Measurements from ENCODE around the gene DNAAF8. TPM values are rescaled to one million over a fixed set of nuclear protein-coding genes. Genes with fewer than 3 reads are reported as not detected.

Gene DNAAF8
- total and polyA plus RNA-seq, 4 donors, result 0.24 to 0.49 TPM; not detected in 2

- no peak for DNase-seq
- 90 to 92% methylated on average over 22 to 23 of the region's 23 CpGs for WGBS, 2 donors
- no peak for ATAC-seq (ENCODE audit: low FRiP score)
- Histone ChIP-seq H3K27ac (ENCODE audit: low read depth in 1 of 2, low read length in 2 of 2) (no peak overlapping the region), H3K36me3 (ENCODE audit: control insufficient read depth in 1 of 2, insufficient read depth in 2 of 2, low read length in 1 of 2) (no peaks in the 10 kb centered on the region), H3K4me3 (ENCODE audit: low read length in 2 of 2) (no peak overlapping the region), H3K27me3 (ENCODE audit: control insufficient read depth in 1 of 2, insufficient read depth in 2 of 2, low read length in 1 of 2) (no peaks in the 10 kb centered on the region), H3K9me3 (ENCODE audit: control insufficient read depth, low read length) (no peaks in the 10 kb centered on the region), H3K4me1 (ENCODE audit: control insufficient read depth in 1 of 2, insufficient read depth in 2 of 2, low read length in 2 of 2) (no peaks in the 10 kb centered on the region)
- intact Hi-C loops (cut with DNase I), result no loop called here
Measured at GRCh38 chr16:4785758-4786433, 51.6 kb downstream of the DNAAF8 start.

DNA sequence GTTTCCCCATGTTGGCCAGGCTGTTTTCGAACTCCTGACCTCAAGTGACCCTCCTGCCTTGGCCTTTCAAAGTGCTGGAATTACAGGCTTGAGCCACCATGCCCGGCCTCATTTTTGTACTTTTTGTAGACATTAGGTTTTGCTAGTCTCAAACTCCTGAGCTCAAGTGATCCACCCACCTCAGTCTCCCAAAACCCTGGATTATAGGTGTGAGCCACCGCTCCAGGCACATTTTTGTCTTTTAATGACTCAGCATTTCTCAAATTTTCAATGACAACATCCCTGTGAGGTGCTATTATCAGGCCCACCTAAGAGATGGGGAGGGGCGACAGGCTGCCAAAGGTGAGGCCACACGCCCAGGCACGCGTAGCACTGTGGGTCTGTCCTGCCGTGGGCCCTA lies 52.7 kb downstream of the DNAAF8 start:
- no peak overlapping the region for H3K4me3 ChIP-seq (ENCODE audit: low read length in 2 of 2)
- no peak for ATAC-seq (ENCODE audit: low FRiP score)
- no peaks in the 10 kb centered on the region for H3K27me3 ChIP-seq (ENCODE audit: control insufficient read depth in 1 of 2, insufficient read depth in 2 of 2, low read length in 1 of 2)
- no peaks in the 10 kb centered on the region for H3K4me1 ChIP-seq (ENCODE audit: control insufficient read depth in 1 of 2, insufficient read depth in 2 of 2, low read length in 2 of 2)
- WGBS, 2 donors, result 95 to 96% methylated on average over 8 of the region's 8 CpGs
- intact Hi-C loops (cut with DNase I), result no loop called here
- H3K9me3 ChIP-seq (ENCODE audit: control insufficient read depth, low read length), result peaks cover 1% of the 10 kb centered on the region
- no peak for DNase-seq
- no peak overlapping the region for H3K27ac ChIP-seq (ENCODE audit: low read depth in 1 of 2, low read length in 2 of 2)
- H3K36me3 ChIP-seq (ENCODE audit: control insufficient read depth in 1 of 2, insufficient read depth in 2 of 2, low read length in 1 of 2), result no peaks in the 10 kb centered on the region

- Histone ChIP-seq H3K4me1 (ENCODE audit: control insufficient read depth in 1 of 2, insufficient read depth in 2 of 2, low read length in 2 of 2) (no peaks in the 10 kb centered on the region), H3K36me3 (ENCODE audit: control insufficient read depth in 1 of 2, insufficient read depth in 2 of 2, low read length in 1 of 2) (no peaks in the 10 kb centered on the region), H3K27ac (ENCODE audit: low read depth in 1 of 2, low read length in 2 of 2) (no peak within 1 kb of the TSS), H3K27me3 (ENCODE audit: control insufficient read depth in 1 of 2, insufficient read depth in 2 of 2, low read length in 1 of 2) (no peaks in the 10 kb centered on the region), H3K4me3 (ENCODE audit: low read length in 2 of 2) (no peak within 1 kb of the TSS), H3K9me3 (ENCODE audit: control insufficient read depth, low read length) (peaks cover 1% of the 10 kb centered on the region)
- intact Hi-C loops (cut with DNase I), result no loop called here
- ATAC-seq (ENCODE audit: low FRiP score) (no peak), DNase-seq (no peak)
- WGBS, 2 donors, result 74 to 76% methylated on average over 14 of the region's 14 CpGs
Measured at GRCh38 chr16:4787627-4788482, 53.5 kb downstream of the DNAAF8 start, which contains the start of gene SEPTIN12. TSS of gene SEPTIN12 (minus strand) at chr16:4788345. CDS start at chr16:4787645, 700 bp downstream.

DNA sequence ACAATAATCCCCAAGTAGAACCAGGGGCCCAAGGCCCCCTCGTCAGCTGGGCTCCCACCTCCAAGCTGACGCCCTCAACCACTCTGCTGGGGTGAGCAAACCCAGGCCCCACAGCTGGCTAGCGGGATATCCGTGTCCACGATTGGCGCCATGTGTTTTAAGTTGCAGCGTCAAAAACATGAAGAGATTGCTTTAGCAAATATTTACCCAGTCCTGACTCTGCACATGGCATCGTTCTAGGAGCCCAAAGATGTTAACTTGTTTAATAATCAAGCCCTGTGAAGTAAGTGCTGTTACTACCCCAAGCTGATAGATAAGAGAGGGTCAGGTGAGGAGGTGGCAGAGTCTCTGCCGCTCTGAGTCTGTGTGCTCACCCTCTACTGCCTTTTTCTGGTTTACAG lies 54.2 kb downstream of the DNAAF8 start:
- Histone ChIP-seq H3K9me3 (ENCODE audit: control insufficient read depth, low read length) (peaks cover 1% of the 10 kb centered on the region), H3K27me3 (ENCODE audit: control insufficient read depth in 1 of 2, insufficient read depth in 2 of 2, low read length in 1 of 2) (no peaks in the 10 kb centered on the region), H3K27ac (ENCODE audit: low read depth in 1 of 2, low read length in 2 of 2) (no peak overlapping the region), H3K4me3 (ENCODE audit: low read length in 2 of 2) (no peak overlapping the region), H3K4me1 (ENCODE audit: control insufficient read depth in 1 of 2, insufficient read depth in 2 of 2, low read length in 2 of 2) (no peaks in the 10 kb centered on the region), H3K36me3 (ENCODE audit: control insufficient read depth in 1 of 2, insufficient read depth in 2 of 2, low read length in 1 of 2) (no peaks in the 10 kb centered on the region)
- ATAC-seq (ENCODE audit: low FRiP score), result no peak
- intact Hi-C loops (cut with DNase I), result no loop called here
- no peak for DNase-seq
- 60% methylated on average over 9 of the region's 9 CpGs for WGBS, 2 donors

- Histone ChIP-seq H3K4me1 (ENCODE audit: control insufficient read depth in 1 of 2, insufficient read depth in 2 of 2, low read length in 2 of 2) (no peaks in the 10 kb centered on the region), H3K9me3 (ENCODE audit: control insufficient read depth, low read length) (peaks cover 1% of the 10 kb centered on the region), H3K36me3 (ENCODE audit: control insufficient read depth in 1 of 2, insufficient read depth in 2 of 2, low read length in 1 of 2) (no peaks in the 10 kb centered on the region), H3K27me3 (ENCODE audit: control insufficient read depth in 1 of 2, insufficient read depth in 2 of 2, low read length in 1 of 2) (no peaks in the 10 kb centered on the region), H3K4me3 (ENCODE audit: low read length in 2 of 2) (no peak overlapping the region), H3K27ac (ENCODE audit: low read depth in 1 of 2, low read length in 2 of 2) (no peak overlapping the region)
- WGBS, 2 donors, result 87 to 91% methylated on average over 7 of the region's 7 CpGs
- DNase-seq, result no peak
- no peak for ATAC-seq (ENCODE audit: low FRiP score)
- intact Hi-C loops (cut with DNase I), result no loop called here
Measured at GRCh38 chr16:4788910-4789309, 54.6 kb downstream of the DNAAF8 start.

GRCh38 chr16:4790261-4790660 lies 55.9 kb downstream of the DNAAF8 start:
- Histone ChIP-seq H3K27me3 (ENCODE audit: control insufficient read depth in 1 of 2, insufficient read depth in 2 of 2, low read length in 1 of 2) (no peaks in the 10 kb centered on the region), H3K27ac (ENCODE audit: low read depth in 1 of 2, low read length in 2 of 2) (no peak overlapping the region), H3K4me3 (ENCODE audit: low read length in 2 of 2) (no peak overlapping the region), H3K4me1 (ENCODE audit: control insufficient read depth in 1 of 2, insufficient read depth in 2 of 2, low read length in 2 of 2) (no peaks in the 10 kb centered on the region), H3K36me3 (ENCODE audit: control insufficient read depth in 1 of 2, insufficient read depth in 2 of 2, low read length in 1 of 2) (no peaks in the 10 kb centered on the region), H3K9me3 (ENCODE audit: control insufficient read depth, low read length) (peaks cover 1% of the 10 kb centered on the region)
- 86% methylated on average over 10 of the region's 10 CpGs for WGBS, 2 donors
- no peak for ATAC-seq (ENCODE audit: low FRiP score)
- DNase-seq, result no peak
- intact Hi-C loops (cut with DNase I), result no loop called here

GRCh38 chr16:4790871-4791270 lies 56.5 kb downstream of the DNAAF8 start:
- intact Hi-C loops (cut with DNase I), result no loop called here
- ATAC-seq (ENCODE audit: low FRiP score), result no peak
- WGBS, 2 donors, result 69 to 70% methylated on average over 10 of the region's 10 CpGs

GRCh38 chr16:4792951-4793513 lies 58.7 kb downstream of the DNAAF8 start:
- Histone ChIP-seq H3K27me3 (ENCODE audit: control insufficient read depth in 1 of 2, insufficient read depth in 2 of 2, low read length in 1 of 2) (no peaks in the 10 kb centered on the region), H3K4me3 (ENCODE audit: low read length in 2 of 2) (no peak overlapping the region), H3K36me3 (ENCODE audit: control insufficient read depth in 1 of 2, insufficient read depth in 2 of 2, low read length in 1 of 2) (no peaks in the 10 kb centered on the region), H3K9me3 (ENCODE audit: control insufficient read depth, low read length) (peaks cover 1% of the 10 kb centered on the region), H3K4me1 (ENCODE audit: control insufficient read depth in 1 of 2, insufficient read depth in 2 of 2, low read length in 2 of 2) (no peaks in the 10 kb centered on the region), H3K27ac (ENCODE audit: low read depth in 1 of 2, low read length in 2 of 2) (no peak overlapping the region)
- ATAC-seq (ENCODE audit: low FRiP score) (no peak), DNase-seq (no peak)
- 67 to 74% methylated on average over 13 of the region's 13 CpGs for WGBS, 2 donors
- intact Hi-C loops (cut with DNase I), result no loop called here

More at GRCh38 chr16:4790871-4791270, 56.5 kb downstream of the DNAAF8 start:
- Histone ChIP-seq H3K4me3 (ENCODE audit: low read length in 2 of 2) (no peak overlapping the region), H3K4me1 (ENCODE audit: control insufficient read depth in 1 of 2, insufficient read depth in 2 of 2, low read length in 2 of 2) (no peaks in the 10 kb centered on the region), H3K27me3 (ENCODE audit: control insufficient read depth in 1 of 2, insufficient read depth in 2 of 2, low read length in 1 of 2) (no peaks in the 10 kb centered on the region), H3K36me3 (ENCODE audit: control insufficient read depth in 1 of 2, insufficient read depth in 2 of 2, low read length in 1 of 2) (no peaks in the 10 kb centered on the region), H3K27ac (ENCODE audit: low read depth in 1 of 2, low read length in 2 of 2) (no peak overlapping the region), H3K9me3 (ENCODE audit: control insufficient read depth, low read length) (peaks cover 1% of the 10 kb centered on the region)
- no peak for DNase-seq
